Measurements from ENCODE around the gene ARHGAP15.

DNA sequence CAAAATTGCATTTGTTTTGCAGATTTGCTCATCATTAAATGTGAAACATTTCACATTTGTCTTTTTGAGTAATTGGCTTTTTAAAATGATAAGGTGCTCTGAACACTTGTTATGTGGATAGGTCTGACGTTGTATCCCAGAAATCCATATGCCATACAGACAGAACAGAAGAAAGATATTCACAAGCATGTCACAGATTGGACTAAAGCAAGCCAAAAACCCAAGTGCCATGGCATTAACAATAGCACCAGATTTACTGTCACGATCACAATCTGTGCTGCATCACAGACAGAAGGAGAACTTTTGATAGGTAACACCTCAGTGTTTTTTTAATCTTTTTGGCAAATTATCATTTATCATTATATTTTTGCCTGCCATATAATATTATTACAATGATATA, 272.6 kb downstream of the ARHGAP15 start:
- TF ChIP-seq, protein P1, sequence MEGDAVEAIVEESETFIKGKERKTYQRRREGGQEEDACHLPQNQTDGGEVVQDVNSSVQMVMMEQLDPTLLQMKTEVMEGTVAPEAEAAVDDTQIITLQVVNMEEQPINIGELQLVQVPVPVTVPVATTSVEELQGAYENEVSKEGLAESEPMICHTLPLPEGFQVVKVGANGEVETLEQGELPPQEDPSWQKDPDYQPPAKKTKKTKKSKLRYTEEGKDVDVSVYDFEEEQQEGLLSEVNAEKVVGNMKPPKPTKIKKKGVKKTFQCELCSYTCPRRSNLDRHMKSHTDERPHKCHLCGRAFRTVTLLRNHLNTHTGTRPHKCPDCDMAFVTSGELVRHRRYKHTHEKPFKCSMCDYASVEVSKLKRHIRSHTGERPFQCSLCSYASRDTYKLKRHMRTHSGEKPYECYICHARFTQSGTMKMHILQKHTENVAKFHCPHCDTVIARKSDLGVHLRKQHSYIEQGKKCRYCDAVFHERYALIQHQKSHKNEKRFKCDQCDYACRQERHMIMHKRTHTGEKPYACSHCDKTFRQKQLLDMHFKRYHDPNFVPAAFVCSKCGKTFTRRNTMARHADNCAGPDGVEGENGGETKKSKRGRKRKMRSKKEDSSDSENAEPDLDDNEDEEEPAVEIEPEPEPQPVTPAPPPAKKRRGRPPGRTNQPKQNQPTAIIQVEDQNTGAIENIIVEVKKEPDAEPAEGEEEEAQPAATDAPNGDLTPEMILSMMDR (IDR thresholded peaks at IDR 0.05; ENCODE audit: low read depth, low read length, poor library complexity, severe bottlenecking): no peak
- no peak for TF ChIP-seq EZH2phosphoT487 (IDR thresholded peaks at IDR 0.05; ENCODE audit: borderline replicate concordance, low read length)
